GM19025 (cell line): ENCODE data around the gene LRP1.

ENCODE experiments used
- ATAC-seq: cut with Tn5 transposase; IDR thresholded peaks from one replicate; pipeline ENCODE4 v1.9.1; 2021; ENCODE audit warnings: mild to moderate bottlenecking, low read depth, moderate library complexity; ENCODE audit not compliant: unreplicated experiment

LRP1 gene

GRCh38 chr12:57205186-57205585 is 76.9 kb downstream of the LRP1 start:
- no peak for ATAC-seq

GRCh38 chr12:57205931-57206330 is 77.6 kb downstream of the LRP1 start:
- no peak for ATAC-seq

GRCh38 chr12:57207731-57208630 is 79.7 kb downstream of the LRP1 start:
- ATAC-seq, result no peak

GRCh38 chr12:57208631-57209282 is 80.5 kb downstream of the LRP1 start:
- ATAC-seq, result no peak

- no peak for ATAC-seq
Measured at GRCh38 chr12:57209916-57210315, 81.6 kb downstream of the LRP1 start.

GRCh38 chr12:57210461-57210860 is 82.2 kb downstream of the LRP1 start:
- ATAC-seq, result no peak

GRCh38 chr12:57210926-57211692 is 82.8 kb downstream of the LRP1 start:
- ATAC-seq, result no peak

- ATAC-seq, result no peak
Measured at GRCh38 chr12:57211791-57212700, 83.8 kb downstream of the LRP1 start.

GRCh38 chr12:57212701-57213057 is 84.4 kb downstream of the LRP1 start:
- no peak for ATAC-seq

GRCh38 chr12:57213058-57213715 is 84.9 kb downstream of the LRP1 start:
- no peak for ATAC-seq

- ATAC-seq, result no peak
Measured at GRCh38 chr12:57213763-57214397, 85.6 kb downstream of the LRP1 start.

GRCh38 chr12:57214398-57214781 is 86.1 kb downstream of the LRP1 start:
- no peak for ATAC-seq

GRCh38 chr12:57215065-57215464 is 86.8 kb downstream of the LRP1 start:
- ATAC-seq, result no peak

- ATAC-seq, result no peak
Measured at GRCh38 chr12:57215668-57216013, 87.4 kb downstream of the LRP1 start.

GRCh38 chr12:57216014-57216911 is 88.0 kb downstream of the LRP1 start, which contains the start of gene NXPH4:
Gene NXPH4, plus strand, starts transcription at chr12:57216794. Its CDS starts 176 bp downstream, at chr12:57216970.
- ATAC-seq, result no peak

- ATAC-seq, result no peak
Measured at GRCh38 chr12:57216921-57217879, 88.9 kb downstream of the LRP1 start.
